Skin of body (tissue), 2 donors: ENCODE results near the gene RIOX2. TPM values are rescaled to one million over a fixed set of nuclear protein-coding genes. Genes with fewer than 3 reads are reported as not detected.
"Not testable (repeated sequence)": the region's sequence is repeated elsewhere in the genome, so short reads cannot be mapped to it uniquely, and the experiment has no call there.

ENCODE experiments used
- DNase-seq: peaks from one replicate; lab custom pipeline; 2025; lab: John Stamatoyannopoulos, UW
- total RNA-seq: library from RNA; depleted of rRNA; stranded (reverse); fragments of >200 nt; gene quantifications from one replicate; pipeline ENCODE4 v1.2.3, GENCODE V29; 2014

RIOX2 gene
- total RNA-seq, 1 donor from 2014 or later: 35.7 TPM

GRCh38 chr3:97914388-97914787 is 57.8 kb downstream of the RIOX2 start:
- no peak for DNase-seq

DNA sequence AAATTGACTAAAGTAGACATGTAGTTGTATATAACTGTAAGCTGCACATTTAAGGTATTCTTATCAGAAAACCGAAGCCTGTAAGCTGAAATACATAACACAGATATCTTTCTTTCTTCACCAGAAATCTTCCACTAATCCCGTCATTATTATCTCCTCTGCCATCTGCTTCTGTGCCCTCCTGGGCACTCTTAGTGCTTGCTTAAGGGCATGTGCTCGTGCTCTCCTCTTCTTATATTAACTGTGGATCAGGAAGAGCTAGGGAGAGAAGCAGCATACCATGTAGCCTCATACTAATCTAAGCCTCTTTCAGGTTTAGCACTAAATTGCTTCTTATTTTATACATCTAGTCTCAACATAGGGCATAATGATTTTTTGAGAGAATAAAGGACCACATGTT is 60.8 kb downstream of the RIOX2 start:
- no peak for DNase-seq

- DNase-seq: no peak
Observed at GRCh38 chr3:97910931-97911351, 61.3 kb downstream of the RIOX2 start.

GRCh38 chr3:97910236-97910831 is 61.9 kb downstream of the RIOX2 start:
- DNase-seq: not testable (repeated sequence)

DNA sequence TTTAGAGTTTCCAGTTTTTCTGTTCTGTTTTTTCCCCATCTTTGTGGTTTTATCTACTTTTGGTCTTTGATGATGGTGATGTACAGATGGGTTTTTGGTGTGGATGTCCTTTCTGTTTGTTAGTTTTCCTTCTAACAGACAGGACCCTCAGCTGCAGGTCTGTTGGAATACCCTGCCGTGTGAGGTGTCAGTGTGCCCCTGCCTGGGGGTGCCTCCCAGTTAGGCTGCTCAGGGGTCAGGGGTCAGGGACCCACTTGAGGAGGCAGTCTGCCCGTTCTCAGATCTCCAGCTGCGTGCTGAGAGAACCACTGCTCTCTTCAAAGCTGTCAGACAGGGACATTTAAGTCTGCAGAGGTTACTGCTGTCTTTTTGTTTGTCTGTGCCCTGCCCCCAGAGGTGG is 62.4 kb downstream of the RIOX2 start:
- DNase-seq: not testable (repeated sequence)

GRCh38 chr3:97901313-97902248 is 70.7 kb downstream of the RIOX2 start:
- DNase-seq: peak; percentile 40

DNA sequence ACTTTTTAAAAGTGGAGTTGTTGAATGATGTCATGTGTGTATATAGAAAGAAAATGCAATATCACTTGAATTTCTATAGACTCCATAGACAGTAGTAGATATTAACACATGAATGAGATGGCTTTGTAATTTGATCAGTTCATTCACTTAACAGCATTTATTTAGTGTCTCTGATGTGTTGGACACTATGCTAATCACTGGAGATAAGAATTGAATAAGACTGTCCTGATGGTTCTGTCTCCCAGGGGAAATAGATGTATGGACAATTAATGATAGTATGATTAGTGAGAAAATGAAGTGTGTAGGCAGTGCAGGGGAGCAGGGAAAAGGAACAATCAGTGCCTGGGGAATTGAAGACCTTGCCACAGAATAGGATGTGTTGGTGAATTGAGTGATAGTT is 72.9 kb downstream of the RIOX2 start:
- no peak for DNase-seq

GRCh38 chr3:97896547-97896946 is 75.7 kb downstream of the RIOX2 start:
- DNase-seq: no peak

DNA sequence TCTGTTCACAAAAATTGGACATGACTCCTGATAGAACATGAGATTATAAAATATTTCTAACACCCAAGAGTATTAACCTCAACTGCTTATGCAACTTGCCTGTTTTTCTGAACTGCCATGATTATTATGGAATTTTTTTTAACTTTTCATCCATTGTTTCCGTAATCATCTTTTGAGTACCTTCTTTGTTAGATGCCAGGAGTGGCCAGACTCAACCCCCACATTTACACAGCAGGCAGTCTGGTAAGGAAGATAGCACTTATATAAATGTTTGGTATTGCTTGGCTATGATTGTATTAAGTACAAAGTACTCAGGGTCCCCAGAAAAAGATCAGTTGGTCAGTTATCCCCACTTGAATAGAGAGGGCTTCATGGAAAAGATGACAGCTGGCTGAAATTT is 76.1 kb downstream of the RIOX2 start:
- no peak for DNase-seq

DNA sequence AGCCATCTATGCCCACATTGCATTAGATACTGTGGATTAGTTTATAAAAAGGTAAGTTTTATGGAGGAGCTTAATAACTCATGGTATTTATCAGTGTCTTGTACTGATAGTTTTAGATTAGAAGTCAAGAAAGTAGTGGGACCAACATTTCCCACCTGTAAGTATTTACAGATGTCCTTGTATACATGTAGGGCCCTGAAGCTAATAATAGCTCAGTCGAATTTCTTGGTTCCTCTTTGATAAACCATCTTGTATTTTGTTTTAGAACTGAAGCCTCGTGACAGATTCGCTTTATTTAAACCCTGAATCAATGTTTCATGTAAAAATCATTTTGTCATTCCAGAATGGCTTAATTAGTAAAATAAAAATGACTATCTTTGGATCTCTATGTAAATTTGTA is 77.0 kb downstream of the RIOX2 start:
- no peak for DNase-seq

GRCh38 chr3:97892852-97893251 is 79.4 kb downstream of the RIOX2 start:
- no peak for DNase-seq

Other genes starting within 250 kb of the RIOX2 start
- gene ARL6, start 207.7 kb downstream of the RIOX2 start, total RNA-seq: 10.7 TPM
- gene CRYBG3, start 150.4 kb downstream of the RIOX2 start, total RNA-seq: 49.5 TPM
- gene GABRR3, start 62.9 kb upstream of the RIOX2 start, total RNA-seq: not detected
- not detected for gene OR5AC2, start 114.7 kb upstream of the RIOX2 start, total RNA-seq
- gene OR5H1, start 158.3 kb upstream of the RIOX2 start, total RNA-seq: not detected
- not detected for gene OR5H14, start 175.0 kb upstream of the RIOX2 start, total RNA-seq
- not detected for gene OR5H15, start 194.3 kb upstream of the RIOX2 start, total RNA-seq